COR-L47 (cell line): ENCODE data around the gene PTPRE.

ENCODE experiments used
- DNase-seq: peaks from one replicate; lab custom pipeline; 2025; lab: John Stamatoyannopoulos, UW

PTPRE gene

GRCh38 chr10:127906548-127907377, at the start of gene PTPRE:
TSS of gene PTPRE (plus strand) at chr10:127907103. CDS start at chr10:128040882, 133,779 bp downstream.
- DNase-seq: no peak

GRCh38 chr10:127860592-127860991, 46.3 kb upstream of the PTPRE start:
- no peak for DNase-seq

GRCh38 chr10:127863231-127863825, 43.6 kb upstream of the PTPRE start:
- no peak for DNase-seq

- DNase-seq: no peak
Observed at GRCh38 chr10:127866276-127867013, 40.5 kb upstream of the PTPRE start.

GRCh38 chr10:127867805-127868204, 39.1 kb upstream of the PTPRE start:
- no peak for DNase-seq

- no peak for DNase-seq
Observed at GRCh38 chr10:127869329-127869728, 37.6 kb upstream of the PTPRE start.

- DNase-seq: no peak
Observed at GRCh38 chr10:127871631-127872010, 35.3 kb upstream of the PTPRE start.

GRCh38 chr10:127872011-127872761, 34.7 kb upstream of the PTPRE start:
- no peak for DNase-seq

GRCh38 chr10:127872871-127873600, 33.9 kb upstream of the PTPRE start:
- DNase-seq: no peak

GRCh38 chr10:127873901-127874470, 32.9 kb upstream of the PTPRE start:
- DNase-seq: no peak

GRCh38 chr10:127874671-127875448, 32.0 kb upstream of the PTPRE start:
- no peak for DNase-seq

- DNase-seq: no peak
Observed at GRCh38 chr10:127875449-127875765, 31.5 kb upstream of the PTPRE start.

- DNase-seq: no peak
Observed at GRCh38 chr10:127875916-127876315, 31.0 kb upstream of the PTPRE start.

- DNase-seq: no peak
Observed at GRCh38 chr10:127877116-127877515, 29.8 kb upstream of the PTPRE start.

- no peak for DNase-seq
Observed at GRCh38 chr10:127877699-127878098, 29.2 kb upstream of the PTPRE start.

GRCh38 chr10:127878475-127879055, 28.3 kb upstream of the PTPRE start:
- DNase-seq: no peak

- DNase-seq: no peak
Observed at GRCh38 chr10:127880557-127880956, 26.3 kb upstream of the PTPRE start.

- no peak for DNase-seq
Observed at GRCh38 chr10:127881262-127881661, 25.6 kb upstream of the PTPRE start.

GRCh38 chr10:127882391-127882790, 24.5 kb upstream of the PTPRE start:
- no peak for DNase-seq

GRCh38 chr10:127882801-127883459, 24.0 kb upstream of the PTPRE start:
- DNase-seq: no peak
